Bone marrow (tissue), 2 donors: ENCODE data around the gene NNMT.

ENCODE experiments used
- DNase-seq, 2 donors: peaks; one replicate each; lab custom pipeline; 2025; lab: John Stamatoyannopoulos, UW

NNMT gene

GRCh38 chr11:114263513-114264170 lies 32.6 kb upstream of the NNMT start:
- no peak for DNase-seq

- no peak for DNase-seq
Measured at GRCh38 chr11:114264381-114264780, 31.8 kb upstream of the NNMT start.

GRCh38 chr11:114265122-114265878 lies 30.9 kb upstream of the NNMT start:
- DNase-seq: no peak

- DNase-seq: no peak
Measured at GRCh38 chr11:114269498-114269897, 26.7 kb upstream of the NNMT start.

GRCh38 chr11:114270531-114271270 lies 25.5 kb upstream of the NNMT start:
- DNase-seq: no peak

GRCh38 chr11:114271316-114271715 lies 24.9 kb upstream of the NNMT start:
- no peak for DNase-seq

GRCh38 chr11:114272311-114272710 lies 23.9 kb upstream of the NNMT start:
- DNase-seq: no peak

- no peak for DNase-seq
Measured at GRCh38 chr11:114273071-114273470, 23.1 kb upstream of the NNMT start.

- no peak for DNase-seq
Measured at GRCh38 chr11:114273890-114274635, 22.1 kb upstream of the NNMT start.

GRCh38 chr11:114274637-114275036 lies 21.6 kb upstream of the NNMT start:
- no peak for DNase-seq

GRCh38 chr11:114275280-114275679 lies 20.9 kb upstream of the NNMT start:
- no peak for DNase-seq

- DNase-seq: no peak
Measured at GRCh38 chr11:114276077-114276476, 20.1 kb upstream of the NNMT start.

GRCh38 chr11:114277637-114278341 lies 18.4 kb upstream of the NNMT start:
- no peak for DNase-seq

GRCh38 chr11:114278342-114279065 lies 17.7 kb upstream of the NNMT start:
- DNase-seq: no peak

- no peak for DNase-seq
Measured at GRCh38 chr11:114279792-114280546, 16.2 kb upstream of the NNMT start.

GRCh38 chr11:114280696-114281095 lies 15.5 kb upstream of the NNMT start:
- DNase-seq: no peak

- DNase-seq: no peak
Measured at GRCh38 chr11:114281388-114281956, 14.7 kb upstream of the NNMT start.

- no peak for DNase-seq
Measured at GRCh38 chr11:114282488-114282887, 13.7 kb upstream of the NNMT start.

GRCh38 chr11:114283422-114283821 lies 12.8 kb upstream of the NNMT start:
- DNase-seq: no peak

GRCh38 chr11:114284021-114284420 lies 12.2 kb upstream of the NNMT start:
- DNase-seq: no peak
